Kidney epithelial cell (primary cell): ENCODE results near the gene RCAN2. TPM values are rescaled to one million over a fixed set of nuclear protein-coding genes. Genes with fewer than 3 reads are reported as not detected.

Experiments used
- DNase-seq: peaks from one replicate; pipeline ENCODE4 v3.0.0-alpha.2; 2010; ENCODE audit warnings: low read depth
- H3K27me3 ChIP-seq: 2 replicates; pipeline ENCODE4 v1.6.0; 2011; ENCODE audit warnings: low read length; ENCODE audit not compliant: control insufficient read depth, insufficient read depth
- H3K36me3 ChIP-seq: 2 replicates; pipeline ENCODE4 v1.5.1; 2011; ENCODE audit warnings: low read length; ENCODE audit not compliant: control insufficient read depth, insufficient read depth
- H3K4me3 ChIP-seq: 2 replicates; pipeline ENCODE4 v1.5.1; 2011; ENCODE audit warnings: low read depth, mild to moderate bottlenecking, control low read depth, low read length
- CTCF ChIP-seq: IDR thresholded peaks from 2 replicates; pipeline ENCODE4 v1.5.1; 2011; ENCODE audit warnings: mild to moderate bottlenecking, moderate library complexity, low read length, control low read depth, inconsistent platforms; ENCODE audit not compliant: insufficient read depth, poor library complexity, severe bottlenecking
- total RNA-seq: library from RNA; depleted of rRNA; stranded (reverse); fragments of >200 nt; gene quantifications from 2 replicates; pipeline ENCODE4 v1.2.3, GENCODE V29; 2015

RCAN2 gene
- total RNA-seq, 1 donor from 2014 or later: 6.2 TPM

GRCh38 chr6:46327779-46328178 is 163.5 kb downstream of the RCAN2 start:
- TF ChIP-seq CTCF: no peak
- no peaks in the 10 kb centered on the region for H3K36me3 ChIP-seq
- DNase-seq: no peak
- no peak overlapping the region for H3K4me3 ChIP-seq
- no peaks in the 10 kb centered on the region for H3K27me3 ChIP-seq

GRCh38 chr6:46325561-46326530 is 165.4 kb downstream of the RCAN2 start:
- no peak for TF ChIP-seq CTCF
- DNase-seq: peak; percentile 34
- no peak overlapping the region for H3K4me3 ChIP-seq

GRCh38 chr6:46324706-46325105 is 166.5 kb downstream of the RCAN2 start:
- TF ChIP-seq CTCF: no peak
- no peaks in the 10 kb centered on the region for H3K27me3 ChIP-seq
- DNase-seq: no peak
- no peak overlapping the region for H3K4me3 ChIP-seq
- no peaks in the 10 kb centered on the region for H3K36me3 ChIP-seq

More at GRCh38 chr6:46325561-46326530, 165.4 kb downstream of the RCAN2 start:
- H3K27me3 ChIP-seq: no peaks in the 10 kb centered on the region
- no peaks in the 10 kb centered on the region for H3K36me3 ChIP-seq

DNA sequence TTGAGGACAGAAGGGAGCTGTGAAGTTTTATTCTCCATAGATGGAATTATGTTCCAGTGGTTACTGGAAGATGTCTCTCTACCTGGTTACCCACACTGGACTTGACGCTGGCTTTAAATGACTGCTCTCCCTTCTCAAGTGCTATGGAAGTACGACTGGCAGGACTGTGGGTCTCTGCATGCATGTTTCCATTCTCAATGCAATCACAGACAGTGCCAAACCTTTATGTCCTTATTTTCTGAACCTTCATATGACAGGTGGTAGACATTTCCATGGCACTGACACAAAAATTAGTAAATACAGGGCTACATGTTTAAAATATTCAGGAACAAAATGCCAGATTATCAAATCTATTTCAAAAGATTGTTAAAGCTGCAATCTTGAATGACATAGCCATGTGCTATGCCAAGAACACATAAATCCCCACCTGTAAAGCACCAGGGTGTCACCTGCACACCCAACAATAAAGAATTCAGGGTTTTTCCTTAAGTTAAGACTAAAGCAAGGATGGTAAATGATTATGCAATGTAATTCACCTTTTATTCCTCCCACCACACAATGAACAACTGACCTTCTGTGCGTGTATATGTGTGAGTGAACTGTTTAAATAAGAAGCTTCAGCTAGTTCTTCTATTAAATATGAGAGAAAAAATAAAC is 167.2 kb downstream of the RCAN2 start:
- TF ChIP-seq CTCF: no peak
- no peaks in the 10 kb centered on the region for H3K36me3 ChIP-seq
- H3K27me3 ChIP-seq: no peaks in the 10 kb centered on the region
- no peak for DNase-seq
- no peak overlapping the region for H3K4me3 ChIP-seq

- Histone ChIP-seq H3K36me3 (no peaks in the 10 kb centered on the region), H3K4me3 (no peak overlapping the region), H3K27me3 (no peaks in the 10 kb centered on the region)
- DNase-seq: peak; percentile 29
- TF ChIP-seq CTCF: no peak
Observed at GRCh38 chr6:46323312-46323965, 167.8 kb downstream of the RCAN2 start.
